ENCODE measurements around the gene NUCKS1. TPM values are rescaled to one million over a fixed set of nuclear protein-coding genes. Genes with fewer than 3 reads are reported as not detected.

NUCKS1 gene
- total and polyA plus RNA-seq, 2 of the 8 experiments (the other 6 are each of a cell fraction or from before 2014, with no cell fraction given) = 126 to 461 TPM

GRCh38 chr1:205766038-205766437 lies 16.1 kb upstream of the NUCKS1 start (continued):
- no peak for TF ChIP-seq CHD7 (IDR thresholded peaks at IDR 0.05; ENCODE audit: insufficient replicate concordance, low read length)

All from H1 (cell line).